ENCODE results near the gene NPL.

Gene NPL

DNA sequence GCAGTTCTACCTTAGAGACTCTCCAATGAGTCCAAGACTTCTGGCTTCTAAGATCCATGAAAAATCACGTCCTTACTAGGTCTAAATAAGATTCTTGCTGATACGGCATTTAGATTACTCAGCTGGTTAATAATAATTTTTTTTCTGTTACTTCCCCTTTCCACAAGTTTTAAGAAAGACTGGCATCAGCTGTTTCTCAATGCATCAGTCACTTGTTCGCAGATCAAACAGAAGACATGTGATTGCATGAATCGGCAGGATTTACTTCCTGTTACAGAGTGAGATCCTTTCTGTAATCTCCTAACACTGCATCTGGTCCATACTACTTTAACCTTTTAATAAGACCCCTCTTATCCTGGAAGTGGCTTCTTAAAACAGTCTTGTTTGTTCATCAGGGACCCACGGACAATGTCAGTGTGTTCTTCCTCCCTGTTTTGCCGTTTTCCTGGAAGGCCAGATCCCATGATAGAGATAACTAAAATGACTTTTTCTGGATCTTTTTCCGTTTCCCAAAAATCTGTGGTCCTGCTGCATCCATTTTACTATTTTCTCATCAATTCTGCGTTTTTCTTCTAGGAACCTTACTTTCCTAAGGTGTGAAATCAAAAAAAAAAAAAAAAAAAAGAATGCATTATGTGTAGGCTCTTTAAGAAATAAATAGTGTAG lies 6.1 kb downstream of the NPL start:
- TF ChIP-seq CREB1 (IDR thresholded peaks at IDR 0.05; ENCODE audit: low read depth): no peak
- no peak for TF ChIP-seq TAF1 (IDR thresholded peaks at IDR 0.05; ENCODE audit: low read depth)
- no peak for TF ChIP-seq FOXM1 (IDR thresholded peaks at IDR 0.05; ENCODE audit: borderline replicate concordance, low read depth)
- no peak for TF ChIP-seq CEBPB (IDR thresholded peaks at IDR 0.05)
- TF ChIP-seq, protein P1, sequence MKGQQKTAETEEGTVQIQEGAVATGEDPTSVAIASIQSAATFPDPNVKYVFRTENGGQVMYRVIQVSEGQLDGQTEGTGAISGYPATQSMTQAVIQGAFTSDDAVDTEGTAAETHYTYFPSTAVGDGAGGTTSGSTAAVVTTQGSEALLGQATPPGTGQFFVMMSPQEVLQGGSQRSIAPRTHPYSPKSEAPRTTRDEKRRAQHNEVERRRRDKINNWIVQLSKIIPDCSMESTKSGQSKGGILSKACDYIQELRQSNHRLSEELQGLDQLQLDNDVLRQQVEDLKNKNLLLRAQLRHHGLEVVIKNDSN (IDR thresholded peaks at IDR 0.05): no peak
- no peak for TF ChIP-seq ZBTB7A (IDR thresholded peaks at IDR 0.05; ENCODE audit: low read depth)

DNA sequence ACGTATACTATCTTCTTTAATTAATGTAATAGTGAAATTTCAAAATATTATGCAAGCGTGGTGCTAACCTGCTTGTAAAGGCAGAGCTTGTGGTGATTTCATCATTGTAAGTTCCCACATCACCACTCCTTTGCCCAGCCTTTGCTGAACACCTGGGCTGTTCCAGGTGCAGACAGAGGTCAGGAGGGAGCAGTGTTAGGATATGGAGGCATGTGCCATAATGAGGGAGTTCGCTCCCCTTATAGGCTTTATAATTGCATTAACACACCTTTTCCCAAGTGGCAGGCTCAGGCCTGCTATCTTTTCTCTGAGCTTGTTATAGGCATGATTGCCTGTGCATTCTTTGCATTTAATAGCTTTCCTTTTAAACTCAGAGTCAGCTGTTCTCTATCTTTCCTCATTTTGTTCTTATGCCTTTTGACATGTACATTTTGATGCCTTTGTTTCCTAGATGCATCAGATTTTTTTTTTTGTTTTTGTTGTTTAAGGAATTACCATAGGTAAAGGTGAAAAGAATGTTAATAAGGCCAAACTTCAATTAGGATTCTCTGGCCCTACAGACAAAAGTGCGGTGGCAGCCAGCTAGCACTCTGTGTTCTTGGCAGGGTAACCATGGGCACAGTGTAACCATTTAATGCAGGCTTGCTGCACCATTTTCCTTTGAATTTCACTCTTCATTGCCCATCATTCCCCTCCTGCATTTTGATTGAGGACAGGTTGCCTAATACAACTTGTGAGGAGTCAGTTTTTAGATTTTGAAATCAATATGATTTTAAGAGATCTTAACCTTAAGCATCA lies 12.6 kb downstream of the NPL start:
- no peak for TF ChIP-seq FOXM1 (IDR thresholded peaks at IDR 0.05; ENCODE audit: borderline replicate concordance, low read depth)
- TF ChIP-seq EGR1 (IDR thresholded peaks at IDR 0.05): no peak
- no peak for TF ChIP-seq ZBTB7A (IDR thresholded peaks at IDR 0.05; ENCODE audit: low read depth)
- no peak for TF ChIP-seq CREB1 (IDR thresholded peaks at IDR 0.05; ENCODE audit: low read depth)
- no peak for TF ChIP-seq TEAD4 (IDR thresholded peaks at IDR 0.05)
- TF ChIP-seq, protein P1 (IDR thresholded peaks at IDR 0.05): no peak
- TF ChIP-seq RAD21 (IDR thresholded peaks at IDR 0.05; ENCODE audit: low read depth): no peak
- TF ChIP-seq REST (IDR thresholded peaks at IDR 0.05; ENCODE audit: low read depth): no peak
- no peak for TF ChIP-seq EP300 (IDR thresholded peaks at IDR 0.05; ENCODE audit: borderline replicate concordance)
- TF ChIP-seq TAF1 (IDR thresholded peaks at IDR 0.05; ENCODE audit: low read depth): no peak
- no peak for TF ChIP-seq MAX (IDR thresholded peaks at IDR 0.05)
- TF ChIP-seq CEBPB (IDR thresholded peaks at IDR 0.05): no peak
- no peak for TF ChIP-seq TCF12 (IDR thresholded peaks at IDR 0.05; ENCODE audit: low read depth)
- TF ChIP-seq NFIC (IDR thresholded peaks at IDR 0.05): no peak
- no peak for TF ChIP-seq YY1 (IDR thresholded peaks at IDR 0.05; ENCODE audit: low read depth)

DNA sequence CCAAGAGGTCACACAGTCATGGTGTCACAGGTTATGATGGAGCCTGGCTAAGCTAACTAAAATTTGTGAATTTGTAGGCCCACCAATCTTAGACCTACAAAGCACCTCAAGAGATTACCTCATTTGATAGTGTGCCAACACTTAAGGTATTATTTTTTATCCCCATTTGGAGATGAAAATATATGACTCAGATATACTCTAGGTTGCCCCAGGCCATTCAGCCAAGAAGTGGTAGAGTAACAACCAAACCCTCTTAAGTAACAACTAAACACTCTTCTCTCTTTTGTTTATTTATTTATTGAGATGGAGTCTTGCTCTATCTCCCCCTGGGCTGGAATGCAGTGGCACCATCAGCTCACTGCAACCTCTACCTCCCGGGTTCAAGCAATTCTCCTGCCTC lies 14.3 kb downstream of the NPL start:
- TF ChIP-seq TEAD4 (IDR thresholded peaks at IDR 0.05) (no peak), NFIC (IDR thresholded peaks at IDR 0.05) (no peak), TAF1 (IDR thresholded peaks at IDR 0.05; ENCODE audit: low read depth) (no peak), REST (IDR thresholded peaks at IDR 0.05; ENCODE audit: low read depth) (no peak), CEBPB (IDR thresholded peaks at IDR 0.05) (no peak), MAX (IDR thresholded peaks at IDR 0.05) (no peak), YY1 (IDR thresholded peaks at IDR 0.05; ENCODE audit: low read depth) (no peak), EGR1 (IDR thresholded peaks at IDR 0.05) (no peak), RAD21 (IDR thresholded peaks at IDR 0.05; ENCODE audit: low read depth) (no peak), CREB1 (IDR thresholded peaks at IDR 0.05; ENCODE audit: low read depth) (no peak), TCF12 (IDR thresholded peaks at IDR 0.05; ENCODE audit: low read depth) (no peak), ZBTB7A (IDR thresholded peaks at IDR 0.05; ENCODE audit: low read depth) (no peak), FOXM1 (IDR thresholded peaks at IDR 0.05; ENCODE audit: borderline replicate concordance, low read depth) (no peak), EP300 (IDR thresholded peaks at IDR 0.05; ENCODE audit: borderline replicate concordance) (no peak)
- TF ChIP-seq, protein P1 (IDR thresholded peaks at IDR 0.05): no peak

DNA sequence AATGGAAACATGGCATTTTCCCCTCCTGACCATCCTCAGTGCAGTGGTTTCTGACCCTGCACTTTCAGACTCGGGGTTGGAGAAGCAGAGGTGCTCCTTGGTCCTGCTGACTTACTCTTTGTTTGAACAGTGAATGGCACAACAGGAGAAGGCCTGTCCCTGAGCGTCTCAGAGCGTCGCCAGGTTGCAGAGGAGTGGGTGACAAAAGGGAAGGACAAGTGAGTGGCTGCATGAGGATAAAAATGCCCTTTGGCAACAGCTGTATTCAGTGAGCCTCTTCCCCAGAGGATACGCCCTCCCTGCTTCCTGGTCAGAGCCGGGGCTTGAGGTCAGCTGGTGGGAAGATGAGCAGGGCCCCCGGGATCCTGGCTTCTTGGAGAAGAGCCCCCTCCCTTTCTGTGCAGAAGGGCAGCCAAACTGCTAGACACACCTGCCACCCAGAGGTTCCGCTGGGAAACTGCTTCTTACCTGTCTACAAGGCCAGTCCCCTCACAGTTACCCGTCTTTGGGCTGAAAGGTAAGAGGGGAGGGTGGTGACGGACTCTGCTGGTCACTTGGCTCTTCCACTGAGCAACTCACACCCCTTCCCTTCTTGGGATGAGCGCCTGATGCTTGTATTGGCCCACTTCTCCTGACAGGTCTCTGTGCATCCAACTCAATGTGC lies 16.6 kb downstream of the NPL start:
- TF ChIP-seq REST (IDR thresholded peaks at IDR 0.05; ENCODE audit: low read depth): no peak
- TF ChIP-seq TEAD4 (IDR thresholded peaks at IDR 0.05): no peak
- no peak for TF ChIP-seq TAF1 (IDR thresholded peaks at IDR 0.05; ENCODE audit: low read depth)
- TF ChIP-seq RAD21 (IDR thresholded peaks at IDR 0.05; ENCODE audit: low read depth): peak; percentile 45; the same call in 1 of the 2 replicates
- TF ChIP-seq FOXM1 (IDR thresholded peaks at IDR 0.05; ENCODE audit: borderline replicate concordance, low read depth): no peak
- TF ChIP-seq CEBPB (IDR thresholded peaks at IDR 0.05): no peak

All from Ishikawa (cell line).